Prostate gland (tissue), 2 donors: ENCODE measurements around the gene BSPRY.

Source experiments
- CTCF ChIP-seq, 4 experiments: fragments of 200-600 bp in 2 of 4; fragments of 450-650 bp in 2 of 4; sonication (generic) in 2 of 4; IDR thresholded peaks; 1 replicate in 3 of 4; 2 replicates in 1 of 4; pipeline ENCODE4 v1.5.1; 2016 to 2019; ENCODE audit warnings: antibody characterized with exemption in 4 of 4, mild to moderate bottlenecking in 2 of 4, moderate library complexity in 2 of 4
- POLR2A ChIP-seq: fragments of 450-650 bp; IDR thresholded peaks from one replicate; pipeline ENCODE4 v1.6.1; 2016; ENCODE audit warnings: antibody characterized with exemption, mild to moderate bottlenecking

GRCh38 chr9:113331780-113332179 is 17.6 kb upstream of the BSPRY start:
- TF ChIP-seq POLR2A (no peak), CTCF (IDR thresholded peaks at IDR 0.05) (no peak)
